ENCODE results near the gene CD69. TPM values are rescaled to one million over a fixed set of nuclear protein-coding genes. Genes with fewer than 3 reads are reported as not detected.

The CD69 gene
- total and polyA plus RNA-seq, 12 donors, result 0.39 to 4.6 (median 1.5) TPM; not detected in 1

GRCh38 chr12:9763025-9763424, 2.3 kb upstream of the CD69 start:
- H3K9me3 ChIP-seq (replicated peaks in 1 of 3), result no peaks in the 10 kb centered on the region
- intact Hi-C loops (cut with DNase I), result no loop called here
- WGBS, 4 donors, result 43 to 65% (median 57%) methylated on average over 2 of the region's 2 CpGs
- no peaks in the 10 kb centered on the region for H3K27me3 ChIP-seq
- DNase-seq, result no peak
- no peak overlapping the region for H3K4me3 ChIP-seq
- H3K36me3 ChIP-seq (replicated peaks in 1 of 2), result no peaks in the 10 kb centered on the region
- H3K27ac ChIP-seq, result no peak overlapping the region
- TF ChIP-seq CTCF (IDR thresholded peaks at IDR 0.05), result no peak
- H3K4me1 ChIP-seq (replicated peaks in 1 of 2), result no peaks in the 10 kb centered on the region

- intact Hi-C loops (cut with DNase I), result no loop called here
- DNase-seq, result no peak
- no peak overlapping the region for H3K4me3 ChIP-seq
- no peaks in the 10 kb centered on the region for H3K9me3 ChIP-seq (replicated peaks in 1 of 3)
- WGBS, 4 donors, result 87 to 92% (median 90%) methylated on average over 5 of the region's 5 CpGs
- H3K4me1 ChIP-seq (replicated peaks in 1 of 2), result no peaks in the 10 kb centered on the region
- TF ChIP-seq CTCF (IDR thresholded peaks at IDR 0.05) (no peak), POLR2A (IDR thresholded peaks at IDR 0.05) (no peak)
- no peaks in the 10 kb centered on the region for H3K36me3 ChIP-seq (replicated peaks in 1 of 2)
- H3K27ac ChIP-seq, result no peak overlapping the region
- no peaks in the 10 kb centered on the region for H3K27me3 ChIP-seq
Observed at GRCh38 chr12:9762369-9762768, 1.7 kb upstream of the CD69 start.

- 53 to 65% (median 63%) methylated on average over 4 of the region's 4 CpGs for WGBS, 4 donors
- Histone ChIP-seq H3K27me3 (no peaks in the 10 kb centered on the region), H3K27ac (peak overlapping the region in 1 of 5 donors; percentile 15)
Observed at GRCh38 chr12:9761419-9761781, 699 bp upstream of the CD69 start.

GRCh38 chr12:9760120-9760519, 581 bp downstream of the CD69 start:
- no peak for DNase-seq
- 67 to 79% (median 73%) methylated on average over 1 of the region's 1 CpG for WGBS, 4 donors
- no peak overlapping the region for H3K27ac ChIP-seq
- TF ChIP-seq CTCF (IDR thresholded peaks at IDR 0.05) (no peak), POLR2A (IDR thresholded peaks at IDR 0.05) (no peak)
- no peaks in the 10 kb centered on the region for H3K4me1 ChIP-seq (replicated peaks in 1 of 2)
- intact Hi-C loops (cut with DNase I), result no loop called here
- H3K27me3 ChIP-seq, result no peaks in the 10 kb centered on the region
- H3K36me3 ChIP-seq (replicated peaks in 1 of 2), result no peaks in the 10 kb centered on the region
- H3K4me3 ChIP-seq, result no peak overlapping the region
- no peaks in the 10 kb centered on the region for H3K9me3 ChIP-seq (replicated peaks in 1 of 3)

More at GRCh38 chr12:9761419-9761781, 699 bp upstream of the CD69 start:
- no peaks in the 10 kb centered on the region for H3K4me1 ChIP-seq (replicated peaks in 1 of 2)
- H3K4me3 ChIP-seq, result no peak overlapping the region
- intact Hi-C loops (cut with DNase I), result no loop called here
- TF ChIP-seq CTCF (IDR thresholded peaks at IDR 0.05), result no peak
- TF ChIP-seq POLR2A (IDR thresholded peaks at IDR 0.05), result no peak
- no peaks in the 10 kb centered on the region for H3K9me3 ChIP-seq (replicated peaks in 1 of 3)
- no peak for DNase-seq
- H3K36me3 ChIP-seq (replicated peaks in 1 of 2), result no peaks in the 10 kb centered on the region

Measured in adrenal gland (tissue), 12 donors.